NCI-H2171 treated with DMSO at 0.1 percent for 48 hours (cell line): ENCODE measurements around the gene ERCC1.

Experiments used
- DNase-seq: peaks from one replicate; lab custom pipeline; 2025; lab: John Stamatoyannopoulos, UW

ERCC1 gene

GRCh38 chr19:45423589-45424190, at the start of gene ERCC1:
Gene ERCC1 (minus strand): TSS chr19:45423917. CDS start chr19:45423374, 543 bp downstream.
- peak; percentile 97 for DNase-seq

DNA sequence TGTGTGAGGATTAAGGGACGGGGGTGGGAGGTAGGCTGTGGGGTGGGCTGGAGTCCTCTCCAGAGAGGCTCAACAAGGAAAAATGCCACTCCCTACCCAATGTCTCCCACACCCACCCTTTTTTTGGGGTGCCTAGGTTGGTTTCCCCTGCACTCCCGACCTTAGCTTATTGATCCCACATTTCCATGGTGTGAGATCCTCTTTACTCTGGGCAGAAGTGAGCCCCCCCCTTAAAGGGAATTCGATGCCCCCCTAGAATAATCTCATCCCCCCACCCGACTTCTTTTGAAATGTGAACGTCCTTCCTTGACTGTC, 49.6 kb upstream of the ERCC1 start:
- DNase-seq = no peak

- DNase-seq = no peak
Observed at GRCh38 chr19:45472563-45473366, 49.0 kb upstream of the ERCC1 start.

- no peak for DNase-seq
Observed at GRCh38 chr19:45471931-45472562, 48.3 kb upstream of the ERCC1 start.

DNA sequence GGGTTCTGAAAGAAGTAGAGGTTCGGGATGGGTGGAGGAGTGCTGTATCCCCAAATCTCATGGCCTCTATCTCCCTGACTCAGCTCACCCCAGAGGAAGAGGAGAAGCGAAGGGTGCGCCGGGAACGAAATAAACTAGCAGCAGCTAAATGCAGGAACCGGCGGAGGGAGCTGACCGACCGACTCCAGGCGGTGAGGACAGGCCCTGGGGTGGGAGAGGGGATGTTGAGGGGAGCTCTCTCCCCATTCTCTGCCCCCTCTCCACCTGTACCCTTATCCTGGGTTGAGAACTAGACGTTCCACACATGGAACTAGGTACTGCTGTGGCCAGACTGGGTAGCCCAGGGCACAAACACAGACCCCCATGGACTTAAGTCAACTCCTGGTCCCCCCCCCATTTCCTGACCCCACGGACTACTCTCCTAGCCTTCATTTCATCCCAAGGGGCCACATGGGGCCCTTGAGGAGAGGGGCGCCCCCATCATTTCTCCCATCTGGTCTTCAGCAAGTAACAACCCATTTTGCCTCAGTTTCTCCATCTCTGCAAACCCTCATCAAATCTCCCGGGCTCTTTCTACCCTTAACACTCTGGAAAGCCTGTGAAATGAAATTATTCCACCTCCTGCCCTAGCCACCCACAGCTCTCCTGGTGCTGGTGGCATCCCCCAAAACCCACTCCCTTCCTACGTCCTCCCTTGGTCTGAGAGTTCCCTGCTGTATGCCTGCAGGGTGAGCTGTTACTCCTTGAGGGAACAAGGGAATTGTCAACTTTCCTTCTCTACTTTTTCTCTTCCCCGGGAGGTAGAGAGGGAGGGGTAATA, 47.6 kb upstream of the ERCC1 start:
- no peak for DNase-seq

- DNase-seq = no peak
Observed at GRCh38 chr19:45470762-45471081, 47.0 kb upstream of the ERCC1 start.

DNA sequence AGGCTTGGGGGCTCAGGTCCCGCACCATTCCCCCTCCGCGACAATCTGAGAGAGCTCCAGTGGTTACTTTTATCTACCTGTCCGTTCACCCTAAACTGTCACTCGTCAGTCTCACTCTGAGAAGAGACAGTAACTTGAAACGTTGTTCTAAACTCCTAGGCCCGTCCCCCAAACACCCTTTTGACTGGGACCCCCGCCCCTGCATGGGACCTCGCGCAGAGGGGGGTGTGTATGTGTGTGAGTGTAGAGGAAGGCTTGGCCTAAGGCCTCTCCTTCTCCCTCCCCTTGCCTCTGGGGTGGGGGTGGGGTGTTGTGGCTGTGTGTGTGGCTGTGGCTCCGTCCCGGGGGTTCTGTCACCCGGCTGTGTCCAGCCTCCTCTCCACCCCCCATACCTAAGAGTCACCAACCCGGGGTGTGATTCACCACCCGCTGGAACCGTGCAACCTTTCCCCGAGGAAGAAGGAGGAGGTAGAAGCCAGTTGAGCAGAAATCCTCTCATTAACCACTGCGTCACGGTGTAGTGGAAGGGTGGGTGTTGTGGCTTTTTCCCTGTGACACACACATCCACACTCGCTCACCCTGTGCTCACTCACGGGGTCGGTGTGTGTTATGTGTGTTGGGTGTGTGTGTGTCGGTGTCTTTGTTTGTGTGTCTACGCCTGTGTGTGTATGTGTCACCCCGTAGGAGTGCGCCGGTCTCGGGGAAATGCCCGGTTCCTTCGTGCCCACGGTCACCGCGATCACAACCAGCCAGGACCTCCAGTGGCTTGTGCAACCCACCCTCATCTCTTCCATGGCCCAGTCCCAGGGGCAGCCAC, 46.4 kb upstream of the ERCC1 start:
- no peak for DNase-seq

DNA sequence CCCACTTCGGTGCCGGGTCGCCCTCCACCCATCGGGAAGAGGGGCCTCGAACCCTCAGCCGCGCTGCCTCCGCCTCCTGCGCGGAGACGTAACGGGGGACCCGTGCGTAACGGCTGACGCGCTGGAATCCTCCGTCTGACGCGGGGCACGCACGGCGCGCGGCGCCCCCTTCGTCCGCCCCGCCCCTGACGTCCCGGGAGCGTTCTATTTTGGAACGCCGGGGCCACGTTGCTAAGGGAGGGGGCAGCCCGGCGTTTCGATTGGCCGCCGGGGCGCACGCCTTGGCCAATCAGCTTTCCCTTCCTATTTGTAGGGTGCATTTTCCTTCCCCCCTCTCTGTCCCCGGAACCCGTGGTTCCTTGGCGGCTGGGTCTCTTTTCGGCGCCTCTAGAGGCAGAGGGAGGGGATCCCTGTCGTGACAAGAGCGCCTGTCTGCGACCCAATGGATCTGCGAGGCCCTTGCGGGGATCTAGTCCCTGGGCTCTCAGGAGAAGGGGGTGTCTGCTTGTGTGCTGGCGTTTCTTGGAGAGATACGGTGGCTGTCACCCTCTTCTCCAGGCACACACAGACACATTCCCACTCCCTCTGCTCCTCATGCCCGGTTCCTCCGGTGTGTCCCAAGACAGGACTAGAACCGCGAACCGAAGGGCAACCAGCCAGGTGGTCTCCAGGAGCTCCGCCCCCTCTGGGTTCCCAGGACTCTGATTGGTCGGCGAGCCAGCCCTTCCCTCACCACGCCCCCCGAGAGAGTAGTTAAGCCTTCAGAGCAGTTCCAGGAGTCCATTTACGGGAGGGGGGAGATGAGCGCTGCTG, 45.6 kb upstream of the ERCC1 start:
- peak; percentile 94 for DNase-seq

DNA sequence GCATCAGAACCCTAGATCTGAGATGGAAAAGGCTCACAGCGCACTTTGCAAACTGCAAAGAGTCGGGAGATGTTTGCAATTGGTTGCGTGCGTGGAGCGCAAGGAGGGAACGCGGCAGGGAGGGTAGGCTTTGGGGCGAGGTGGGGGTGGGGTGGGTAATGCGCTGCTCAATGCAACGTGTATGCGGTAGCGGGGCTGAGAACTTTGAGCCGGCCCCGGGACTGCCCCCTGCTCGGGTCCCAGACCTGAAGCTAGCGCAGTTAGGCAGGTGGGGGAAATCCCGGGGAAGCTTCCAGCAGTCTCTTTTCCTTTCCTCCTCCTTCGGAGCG, 45.0 kb upstream of the ERCC1 start:
- no peak for DNase-seq

DNA sequence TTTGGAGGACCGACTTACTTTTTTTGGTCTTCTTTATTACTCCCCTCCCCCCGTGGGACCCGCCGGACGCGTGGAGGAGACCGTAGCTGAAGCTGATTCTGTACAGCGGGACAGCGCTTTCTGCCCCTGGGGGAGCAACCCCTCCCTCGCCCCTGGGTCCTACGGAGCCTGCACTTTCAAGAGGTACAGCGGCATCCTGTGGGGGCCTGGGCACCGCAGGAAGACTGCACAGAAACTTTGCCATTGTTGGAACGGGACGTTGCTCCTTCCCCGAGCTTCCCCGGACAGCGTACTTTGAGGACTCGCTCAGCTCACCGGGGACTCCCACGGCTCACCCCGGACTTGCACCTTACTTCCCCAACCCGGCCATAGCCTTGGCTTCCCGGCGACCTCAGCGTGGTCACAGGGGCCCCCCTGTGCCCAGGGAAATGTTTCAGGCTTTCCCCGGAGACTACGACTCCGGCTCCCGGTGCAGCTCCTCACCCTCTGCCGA, 44.5 kb upstream of the ERCC1 start:
- no peak for DNase-seq

- DNase-seq = peak; percentile 92
Observed at GRCh38 chr19:45467456-45468158, 43.9 kb upstream of the ERCC1 start, which contains the start of gene FOSB. Gene FOSB (plus strand): TSS chr19:45467996. CDS start chr19:45468587, 591 bp downstream.

GRCh38 chr19:45467115-45467455, 43.4 kb upstream of the ERCC1 start:
- DNase-seq = no peak

DNA sequence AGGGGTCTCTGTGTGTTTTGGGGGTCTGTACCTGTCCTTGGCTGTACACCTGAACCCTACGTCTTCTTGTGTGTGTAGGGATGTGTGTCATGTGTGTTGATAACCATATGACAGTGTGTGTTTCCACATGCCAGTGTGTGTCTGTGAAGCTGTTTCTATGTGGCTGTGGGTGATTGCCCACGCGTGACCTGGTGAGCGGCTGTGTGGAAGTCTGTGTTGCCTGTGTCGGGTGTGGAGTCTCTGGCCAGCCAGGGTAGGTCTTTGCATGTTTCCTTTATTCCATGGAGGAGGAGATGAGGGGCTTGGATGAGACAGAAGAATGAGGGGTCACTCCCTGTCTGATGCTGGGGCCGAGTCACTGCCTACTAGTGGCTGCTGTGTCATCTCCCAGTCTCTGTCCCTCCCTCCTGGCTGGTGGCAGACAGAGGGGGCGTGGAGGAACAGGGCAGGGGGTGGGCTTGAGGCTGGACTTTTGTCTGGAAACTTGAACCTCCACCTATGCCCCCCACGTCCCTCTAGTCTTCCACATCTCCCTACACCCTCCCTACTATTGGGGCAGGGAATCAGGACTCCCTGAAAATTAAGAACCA, 41.2 kb upstream of the ERCC1 start:
- no peak for DNase-seq

DNA sequence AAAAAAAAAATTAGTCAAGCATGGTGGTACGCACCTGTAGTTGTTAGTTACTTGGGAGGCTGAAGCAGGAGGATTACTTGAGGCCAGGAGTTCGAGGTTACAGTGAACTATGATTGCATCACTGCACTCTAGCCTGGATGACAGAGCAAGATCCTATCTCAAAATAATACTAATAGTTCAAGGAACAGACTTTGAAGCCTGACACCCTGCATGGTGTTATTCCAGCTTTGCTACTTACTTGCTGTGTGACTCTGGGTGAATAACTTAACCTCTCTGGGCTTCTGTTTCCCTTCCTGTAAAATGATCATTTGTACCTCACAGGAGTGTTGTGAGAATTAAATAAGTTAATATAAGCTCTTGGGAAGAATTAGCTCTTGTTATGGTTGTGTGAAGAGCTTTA, 40.6 kb upstream of the ERCC1 start:
- no peak for DNase-seq

DNA sequence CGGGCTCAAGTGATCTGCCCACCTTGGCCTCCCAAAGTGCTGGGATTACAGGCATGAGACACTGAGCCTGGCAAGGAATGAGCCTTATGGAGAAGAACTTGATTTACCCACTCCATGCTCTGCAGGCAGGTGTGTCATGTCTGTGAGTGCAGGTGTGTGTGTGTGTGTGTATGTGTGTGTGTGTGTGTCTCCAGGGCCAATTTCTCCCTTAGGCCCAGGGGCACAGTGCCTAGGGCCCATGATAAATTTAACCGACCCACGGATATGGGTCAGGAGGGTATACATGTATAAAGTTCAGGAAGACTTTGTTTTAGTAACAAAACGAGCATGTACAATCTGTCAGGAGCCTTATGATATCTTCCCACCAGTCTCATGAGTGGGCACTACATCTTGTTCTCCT, 39.5 kb upstream of the ERCC1 start:
- no peak for DNase-seq

DNA sequence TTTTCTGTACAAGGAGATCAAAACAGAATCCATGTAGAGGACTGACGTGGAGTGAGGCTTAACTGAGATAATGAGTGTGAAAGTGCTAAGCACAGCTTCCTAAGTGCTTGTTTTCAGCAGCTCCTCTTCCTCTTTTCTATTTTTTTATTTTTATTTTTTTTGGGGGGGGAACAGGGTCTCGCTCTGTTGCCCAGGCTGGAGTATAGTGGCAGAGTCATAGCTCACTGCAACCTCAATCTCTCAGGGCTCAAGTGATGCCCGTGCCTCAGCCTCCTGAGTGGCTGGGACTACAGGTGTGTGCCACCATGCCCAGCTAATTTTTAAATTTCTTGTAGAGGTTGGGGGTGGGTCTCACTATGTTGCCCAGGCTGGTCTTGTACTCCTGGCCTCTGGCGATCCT, 38.5 kb upstream of the ERCC1 start:
- DNase-seq = no peak

- no peak for DNase-seq
Observed at GRCh38 chr19:45460807-45461347, 37.2 kb upstream of the ERCC1 start.

DNA sequence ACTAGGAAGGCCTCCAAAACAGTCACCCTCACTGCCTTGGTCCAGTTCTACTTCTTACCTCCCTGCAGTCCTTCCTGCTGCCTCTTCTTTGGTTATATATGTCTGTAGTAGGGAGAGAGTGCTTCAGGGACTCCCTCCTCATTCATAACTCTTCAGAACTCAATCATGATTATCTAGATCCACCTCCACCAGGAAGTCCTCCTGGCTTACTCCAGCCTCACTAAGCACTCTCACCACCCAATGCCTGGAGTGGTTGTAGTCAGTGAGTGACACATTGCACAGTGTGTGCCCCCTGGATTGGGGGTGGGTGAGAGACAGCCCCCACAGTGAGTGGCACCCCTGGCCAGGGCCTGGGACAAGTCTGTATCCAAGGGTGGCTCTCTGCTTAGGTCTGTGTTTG, 34.1 kb upstream of the ERCC1 start:
- no peak for DNase-seq

- no peak for DNase-seq
Observed at GRCh38 chr19:45456500-45456815, 32.7 kb upstream of the ERCC1 start.
